22Rv1 (cell line): Measurements from ENCODE around the gene PAPPA.

Source experiments
- ZFX ChIP-seq: fragments of 450-650 bp; IDR thresholded peaks from 2 replicates; pipeline ENCODE4 v1.6.1; 2017; ENCODE audit warnings: antibody characterized with exemption, borderline replicate concordance
- TF ChIP-seq, protein P1 (sequence below): fragments of 450-650 bp; IDR thresholded peaks from 2 replicates; pipeline ENCODE4 v1.5.1; 2017; ENCODE audit warnings: mild to moderate bottlenecking

DNA sequence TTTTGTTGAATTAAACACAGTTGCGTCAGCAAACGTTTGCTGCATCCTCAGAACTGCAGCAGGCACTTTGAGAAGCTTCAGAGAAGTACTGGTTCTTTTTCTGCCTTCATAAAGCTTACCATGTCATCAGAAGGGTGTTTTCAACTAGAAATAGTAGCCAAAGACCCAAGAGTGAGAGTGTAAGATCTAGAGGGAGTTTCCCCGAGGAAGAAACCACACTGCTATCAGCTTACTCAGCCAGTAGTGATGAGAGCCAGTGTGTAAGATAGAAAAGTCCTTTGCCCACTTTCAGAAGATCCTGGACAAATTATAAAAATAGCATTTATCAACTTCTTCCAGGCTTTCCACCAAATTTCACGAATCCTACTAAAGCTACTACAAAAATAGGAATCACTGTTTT is 154.5 kb downstream of the PAPPA start:
- TF ChIP-seq, protein P1, sequence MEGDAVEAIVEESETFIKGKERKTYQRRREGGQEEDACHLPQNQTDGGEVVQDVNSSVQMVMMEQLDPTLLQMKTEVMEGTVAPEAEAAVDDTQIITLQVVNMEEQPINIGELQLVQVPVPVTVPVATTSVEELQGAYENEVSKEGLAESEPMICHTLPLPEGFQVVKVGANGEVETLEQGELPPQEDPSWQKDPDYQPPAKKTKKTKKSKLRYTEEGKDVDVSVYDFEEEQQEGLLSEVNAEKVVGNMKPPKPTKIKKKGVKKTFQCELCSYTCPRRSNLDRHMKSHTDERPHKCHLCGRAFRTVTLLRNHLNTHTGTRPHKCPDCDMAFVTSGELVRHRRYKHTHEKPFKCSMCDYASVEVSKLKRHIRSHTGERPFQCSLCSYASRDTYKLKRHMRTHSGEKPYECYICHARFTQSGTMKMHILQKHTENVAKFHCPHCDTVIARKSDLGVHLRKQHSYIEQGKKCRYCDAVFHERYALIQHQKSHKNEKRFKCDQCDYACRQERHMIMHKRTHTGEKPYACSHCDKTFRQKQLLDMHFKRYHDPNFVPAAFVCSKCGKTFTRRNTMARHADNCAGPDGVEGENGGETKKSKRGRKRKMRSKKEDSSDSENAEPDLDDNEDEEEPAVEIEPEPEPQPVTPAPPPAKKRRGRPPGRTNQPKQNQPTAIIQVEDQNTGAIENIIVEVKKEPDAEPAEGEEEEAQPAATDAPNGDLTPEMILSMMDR = no peak
- TF ChIP-seq ZFX = no peak
